Measurements from ENCODE around the gene TMEM131.

TMEM131 gene

GRCh38 chr2:97747285-97747684, 248.5 kb downstream of the TMEM131 start:
- Histone ChIP-seq H3K27ac (ENCODE audit: low read depth, low read length) (no peak overlapping the region), H3K4me3 (ENCODE audit: low read depth in 1 of 2, low read length in 2 of 2) (no peak overlapping the region), H3K9ac (ENCODE audit: low read length) (no peak overlapping the region)

GRCh38 chr2:97745474-97746174, 250.1 kb downstream of the TMEM131 start:
- H3K36me3 ChIP-seq (ENCODE audit: insufficient read depth, low read length) = no peaks in the 10 kb centered on the region
- no peaks in the 10 kb centered on the region for H3K9me3 ChIP-seq (ENCODE audit: low read length)
- H3K9ac ChIP-seq (ENCODE audit: low read length) = no peak overlapping the region
- no peaks in the 10 kb centered on the region for H3K4me1 ChIP-seq (ENCODE audit: insufficient read depth, low read length)
- H3K4me3 ChIP-seq (ENCODE audit: low read depth in 1 of 2, low read length in 2 of 2) = no peak overlapping the region
- H3K27ac ChIP-seq (ENCODE audit: low read depth, low read length) = no peak overlapping the region
- no peaks in the 10 kb centered on the region for H3K27me3 ChIP-seq (ENCODE audit: control insufficient read depth in 1 of 2, insufficient read depth in 2 of 2, low read length in 2 of 2)

More at GRCh38 chr2:97747285-97747684, 248.5 kb downstream of the TMEM131 start:
- H3K27me3 ChIP-seq (ENCODE audit: control insufficient read depth in 1 of 2, insufficient read depth in 2 of 2, low read length in 2 of 2) = no peaks in the 10 kb centered on the region
- H3K9me3 ChIP-seq (ENCODE audit: low read length) = no peaks in the 10 kb centered on the region
- no peaks in the 10 kb centered on the region for H3K4me1 ChIP-seq (ENCODE audit: insufficient read depth, low read length)
- H3K36me3 ChIP-seq (ENCODE audit: insufficient read depth, low read length) = peaks cover 3% of the 10 kb centered on the region

GRCh38 chr2:97743913-97744312, 251.8 kb downstream of the TMEM131 start:
- Histone ChIP-seq H3K9ac (ENCODE audit: low read length) (no peak overlapping the region), H3K4me3 (ENCODE audit: low read depth in 1 of 2, low read length in 2 of 2) (no peak overlapping the region), H3K9me3 (ENCODE audit: low read length) (no peaks in the 10 kb centered on the region), H3K27ac (ENCODE audit: low read depth, low read length) (no peak overlapping the region), H3K36me3 (ENCODE audit: insufficient read depth, low read length) (no peaks in the 10 kb centered on the region), H3K27me3 (ENCODE audit: control insufficient read depth in 1 of 2, insufficient read depth in 2 of 2, low read length in 2 of 2) (no peaks in the 10 kb centered on the region), H3K4me1 (ENCODE audit: insufficient read depth, low read length) (no peaks in the 10 kb centered on the region)

- Histone ChIP-seq H3K9ac (ENCODE audit: low read length) (no peak overlapping the region), H3K4me1 (ENCODE audit: insufficient read depth, low read length) (no peaks in the 10 kb centered on the region), H3K27ac (ENCODE audit: low read depth, low read length) (no peak overlapping the region), H3K4me3 (ENCODE audit: low read depth in 1 of 2, low read length in 2 of 2) (no peak overlapping the region), H3K36me3 (ENCODE audit: insufficient read depth, low read length) (no peaks in the 10 kb centered on the region), H3K9me3 (ENCODE audit: low read length) (no peaks in the 10 kb centered on the region), H3K27me3 (ENCODE audit: control insufficient read depth in 1 of 2, insufficient read depth in 2 of 2, low read length in 2 of 2) (no peaks in the 10 kb centered on the region)
Observed at GRCh38 chr2:97742381-97742847, 253.3 kb downstream of the TMEM131 start.

- no peak overlapping the region for H3K27ac ChIP-seq (ENCODE audit: low read depth, low read length)
Observed at GRCh38 chr2:97741686-97742085, 254.1 kb downstream of the TMEM131 start.

GRCh38 chr2:97741251-97741650, 254.5 kb downstream of the TMEM131 start:
- Histone ChIP-seq H3K27me3 (ENCODE audit: control insufficient read depth in 1 of 2, insufficient read depth in 2 of 2, low read length in 2 of 2) (no peaks in the 10 kb centered on the region), H3K27ac (ENCODE audit: low read depth, low read length) (no peak overlapping the region), H3K36me3 (ENCODE audit: insufficient read depth, low read length) (no peaks in the 10 kb centered on the region), H3K9me3 (ENCODE audit: low read length) (no peaks in the 10 kb centered on the region), H3K9ac (ENCODE audit: low read length) (no peak overlapping the region), H3K4me1 (ENCODE audit: insufficient read depth, low read length) (no peaks in the 10 kb centered on the region), H3K4me3 (ENCODE audit: low read depth in 1 of 2, low read length in 2 of 2) (no peak overlapping the region)

More at GRCh38 chr2:97741686-97742085, 254.1 kb downstream of the TMEM131 start:
- Histone ChIP-seq H3K27me3 (ENCODE audit: control insufficient read depth in 1 of 2, insufficient read depth in 2 of 2, low read length in 2 of 2) (no peaks in the 10 kb centered on the region), H3K4me3 (ENCODE audit: low read depth in 1 of 2, low read length in 2 of 2) (no peak overlapping the region), H3K36me3 (ENCODE audit: insufficient read depth, low read length) (no peaks in the 10 kb centered on the region), H3K9ac (ENCODE audit: low read length) (no peak overlapping the region), H3K4me1 (ENCODE audit: insufficient read depth, low read length) (no peaks in the 10 kb centered on the region), H3K9me3 (ENCODE audit: low read length) (no peaks in the 10 kb centered on the region)

DNA sequence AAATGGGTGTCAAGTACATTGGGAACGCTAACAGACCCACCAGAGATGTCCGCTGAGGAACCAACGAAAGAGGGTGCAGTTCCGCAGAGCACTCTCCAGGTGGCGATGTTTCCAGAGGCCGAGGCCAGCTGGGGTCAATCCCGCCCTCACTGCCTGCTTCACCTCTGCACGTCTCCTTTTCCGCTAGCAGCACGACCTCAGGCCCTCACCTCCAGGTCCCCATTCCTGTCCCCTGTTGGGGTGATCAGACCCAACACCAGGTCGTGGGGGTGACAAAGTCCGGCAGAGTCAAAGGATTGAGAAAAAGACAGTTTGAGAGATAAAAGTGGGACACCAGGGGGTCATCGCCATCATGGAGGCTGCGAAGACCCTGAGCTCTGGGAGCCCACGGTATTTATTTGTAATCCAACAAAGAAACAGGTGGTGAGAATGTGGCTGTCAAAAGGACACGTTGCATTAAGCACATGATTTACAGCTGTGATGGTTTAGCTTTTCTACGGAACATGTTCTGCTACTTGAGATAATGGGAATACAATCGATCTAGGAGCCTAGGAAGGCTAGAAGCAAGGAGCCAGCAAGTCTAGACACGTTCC, 255.1 kb downstream of the TMEM131 start:
- Histone ChIP-seq H3K4me1 (ENCODE audit: insufficient read depth, low read length) (no peaks in the 10 kb centered on the region), H3K36me3 (ENCODE audit: insufficient read depth, low read length) (no peaks in the 10 kb centered on the region), H3K27ac (ENCODE audit: low read depth, low read length) (no peak overlapping the region), H3K9ac (ENCODE audit: low read length) (no peak overlapping the region), H3K9me3 (ENCODE audit: low read length) (no peaks in the 10 kb centered on the region), H3K27me3 (ENCODE audit: control insufficient read depth in 1 of 2, insufficient read depth in 2 of 2, low read length in 2 of 2) (no peaks in the 10 kb centered on the region), H3K4me3 (ENCODE audit: low read depth in 1 of 2, low read length in 2 of 2) (no peak overlapping the region)

GRCh38 chr2:97739893-97740245, 255.9 kb downstream of the TMEM131 start:
- Histone ChIP-seq H3K9ac (ENCODE audit: low read length) (no peak overlapping the region), H3K36me3 (ENCODE audit: insufficient read depth, low read length) (no peaks in the 10 kb centered on the region), H3K27ac (ENCODE audit: low read depth, low read length) (no peak overlapping the region), H3K9me3 (ENCODE audit: low read length) (no peaks in the 10 kb centered on the region), H3K27me3 (ENCODE audit: control insufficient read depth in 1 of 2, insufficient read depth in 2 of 2, low read length in 2 of 2) (no peaks in the 10 kb centered on the region), H3K4me3 (ENCODE audit: low read depth in 1 of 2, low read length in 2 of 2) (no peak overlapping the region), H3K4me1 (ENCODE audit: insufficient read depth, low read length) (no peaks in the 10 kb centered on the region)

DNA sequence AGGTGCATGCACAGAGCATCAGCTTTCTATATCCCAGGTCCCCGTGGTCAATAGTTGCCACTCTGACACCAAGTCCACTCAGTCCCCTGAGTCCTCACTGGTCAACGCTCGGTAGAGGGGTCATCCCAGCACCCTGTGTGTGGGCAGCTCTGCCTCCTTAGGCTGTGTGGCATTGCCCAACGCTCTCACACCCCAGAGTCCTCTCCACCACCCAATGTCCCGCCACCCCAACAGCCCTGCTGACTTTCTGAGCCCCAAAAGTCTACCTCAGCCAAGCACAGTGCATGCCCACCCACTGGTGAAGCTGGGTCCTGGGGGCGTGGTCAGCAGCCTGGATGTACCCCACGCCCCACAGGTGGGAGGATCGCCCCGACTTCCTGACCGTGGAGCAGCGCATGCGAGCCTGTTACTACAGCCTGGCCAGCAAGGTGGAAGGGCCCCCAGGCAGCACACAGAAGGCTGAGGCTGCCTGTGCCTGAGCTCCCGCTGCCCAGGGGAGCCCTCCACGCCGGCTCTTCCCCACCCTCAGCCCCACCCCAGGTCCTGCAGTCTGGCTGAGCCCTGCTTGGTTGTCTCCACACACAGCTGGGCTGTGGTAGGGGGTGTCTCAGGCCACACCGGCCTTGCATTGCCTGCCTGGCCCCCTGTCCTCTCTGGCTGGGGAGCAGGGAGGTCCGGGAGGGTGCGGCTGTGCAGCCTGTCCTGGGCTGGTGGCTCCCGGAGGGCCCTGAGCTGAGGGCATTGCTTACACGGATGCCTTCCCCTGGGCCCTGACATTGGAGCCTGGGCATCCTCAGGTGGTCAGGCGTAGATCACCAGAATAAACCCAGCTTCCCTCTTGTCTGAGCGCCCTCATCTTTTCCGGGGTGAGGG, 256.5 kb downstream of the TMEM131 start:
- Histone ChIP-seq H3K27ac (ENCODE audit: low read depth, low read length) (no peak overlapping the region), H3K4me1 (ENCODE audit: insufficient read depth, low read length) (no peaks in the 10 kb centered on the region), H3K4me3 (ENCODE audit: low read depth in 1 of 2, low read length in 2 of 2) (no peak overlapping the region), H3K27me3 (ENCODE audit: control insufficient read depth in 1 of 2, insufficient read depth in 2 of 2, low read length in 2 of 2) (no peaks in the 10 kb centered on the region), H3K9me3 (ENCODE audit: low read length) (no peaks in the 10 kb centered on the region), H3K36me3 (ENCODE audit: insufficient read depth, low read length) (no peaks in the 10 kb centered on the region), H3K9ac (ENCODE audit: low read length) (no peak overlapping the region)

GRCh38 chr2:97738179-97739019, 257.3 kb downstream of the TMEM131 start:
- Histone ChIP-seq H3K9ac (ENCODE audit: low read length) (no peak overlapping the region), H3K27me3 (ENCODE audit: control insufficient read depth in 1 of 2, insufficient read depth in 2 of 2, low read length in 2 of 2) (no peaks in the 10 kb centered on the region), H3K4me1 (ENCODE audit: insufficient read depth, low read length) (no peaks in the 10 kb centered on the region), H3K36me3 (ENCODE audit: insufficient read depth, low read length) (no peaks in the 10 kb centered on the region), H3K27ac (ENCODE audit: low read depth, low read length) (no peak overlapping the region), H3K4me3 (ENCODE audit: low read depth in 1 of 2, low read length in 2 of 2) (no peak overlapping the region), H3K9me3 (ENCODE audit: low read length) (no peaks in the 10 kb centered on the region)
